ENCODE measurements around the gene PCNA.
"Not testable (repeated sequence)": the region's sequence is repeated elsewhere in the genome, so short reads cannot be mapped to it uniquely, and the experiment has no call there.

PCNA gene

GRCh38 chr20:5104479-5104878, 15.3 kb downstream of the PCNA start:
- no peak for DNase-seq (ENCODE audit: low read depth, low spot score)
- H3K27ac ChIP-seq: no peak overlapping the region

GRCh38 chr20:5100684-5101347, 18.9 kb downstream of the PCNA start:
- H3K27ac ChIP-seq: no peak overlapping the region

GRCh38 chr20:5099909-5100308, 19.8 kb downstream of the PCNA start:
- DNase-seq (ENCODE audit: low read depth, low spot score); H3K27ac ChIP-seq: not testable (repeated sequence)

More at GRCh38 chr20:5100684-5101347, 18.9 kb downstream of the PCNA start:
- no peak for DNase-seq (ENCODE audit: low read depth, low spot score)

- DNase-seq (ENCODE audit: low read depth, low spot score); H3K27ac ChIP-seq: not testable (repeated sequence)
These were observed 20.7 kb downstream of the PCNA start for GRCh38 chr20:5099009-5099408.

- no peak for DNase-seq (ENCODE audit: low read depth, low spot score)
- H3K27ac ChIP-seq: no peak overlapping the region
These were observed 23.3 kb downstream of the PCNA start for GRCh38 chr20:5096463-5096862.

- no peak overlapping the region for H3K27ac ChIP-seq
- DNase-seq (ENCODE audit: low read depth, low spot score): no peak
These were observed 23.8 kb downstream of the PCNA start for GRCh38 chr20:5095931-5096330.

GRCh38 chr20:5095454-5095853, 24.3 kb downstream of the PCNA start:
- no peak for DNase-seq (ENCODE audit: low read depth, low spot score)
- no peak overlapping the region for H3K27ac ChIP-seq

GRCh38 chr20:5092765-5093339, 26.9 kb downstream of the PCNA start:
- DNase-seq (ENCODE audit: low read depth, low spot score): no peak
- H3K27ac ChIP-seq: no peak overlapping the region

- H3K27ac ChIP-seq: no peak overlapping the region
- no peak for DNase-seq (ENCODE audit: low read depth, low spot score)
These were observed 27.9 kb downstream of the PCNA start for GRCh38 chr20:5091902-5092301.

- DNase-seq (ENCODE audit: low read depth, low spot score): no peak
- H3K27ac ChIP-seq: no peak overlapping the region
These were observed 29.6 kb downstream of the PCNA start for GRCh38 chr20:5090191-5090590.

GRCh38 chr20:5088688-5089087, 31.1 kb downstream of the PCNA start:
- no peak for DNase-seq (ENCODE audit: low read depth, low spot score)
- H3K27ac ChIP-seq: no peak overlapping the region

- no peak overlapping the region for H3K27ac ChIP-seq
- no peak for DNase-seq (ENCODE audit: low read depth, low spot score)
These were observed 34.4 kb downstream of the PCNA start for GRCh38 chr20:5085380-5085779.

- DNase-seq (ENCODE audit: low read depth, low spot score): no peak
These were observed 39.3 kb downstream of the PCNA start for GRCh38 chr20:5080384-5080877.

GRCh38 chr20:5078399-5078958, 41.3 kb downstream of the PCNA start:
- DNase-seq (ENCODE audit: low read depth, low spot score): peak; percentile 41
- no peak overlapping the region for H3K27ac ChIP-seq

More at GRCh38 chr20:5080384-5080877, 39.3 kb downstream of the PCNA start:
- H3K27ac ChIP-seq: no peak overlapping the region

- DNase-seq (ENCODE audit: low read depth, low spot score): no peak
- H3K27ac ChIP-seq: no peak overlapping the region
These were observed 41.9 kb downstream of the PCNA start for GRCh38 chr20:5077761-5078387.

- DNase-seq (ENCODE audit: low read depth, low spot score); H3K27ac ChIP-seq: not testable (repeated sequence)
These were observed 42.8 kb downstream of the PCNA start for GRCh38 chr20:5076913-5077312.

GRCh38 chr20:5074232-5074674, 45.5 kb downstream of the PCNA start:
- no peak for DNase-seq (ENCODE audit: low read depth, low spot score)

GRCh38 chr20:5073660-5074231, 46.0 kb downstream of the PCNA start:
- H3K27ac ChIP-seq: peak overlapping the region; percentile 61
- DNase-seq (ENCODE audit: low read depth, low spot score): no peak

More at GRCh38 chr20:5074232-5074674, 45.5 kb downstream of the PCNA start:
- peak overlapping the region; percentile 61 for H3K27ac ChIP-seq

- peak overlapping the region; percentile 61 for H3K27ac ChIP-seq
- peak; percentile 40 for DNase-seq (ENCODE audit: low read depth, low spot score)
These were observed 46.8 kb downstream of the PCNA start for GRCh38 chr20:5072756-5073659.

GRCh38 chr20:5071942-5072341, 47.8 kb downstream of the PCNA start:
- not testable (repeated sequence) for DNase-seq (ENCODE audit: low read depth, low spot score); H3K27ac ChIP-seq
